ENCODE results near the gene PARK7.

PARK7 gene

DNA sequence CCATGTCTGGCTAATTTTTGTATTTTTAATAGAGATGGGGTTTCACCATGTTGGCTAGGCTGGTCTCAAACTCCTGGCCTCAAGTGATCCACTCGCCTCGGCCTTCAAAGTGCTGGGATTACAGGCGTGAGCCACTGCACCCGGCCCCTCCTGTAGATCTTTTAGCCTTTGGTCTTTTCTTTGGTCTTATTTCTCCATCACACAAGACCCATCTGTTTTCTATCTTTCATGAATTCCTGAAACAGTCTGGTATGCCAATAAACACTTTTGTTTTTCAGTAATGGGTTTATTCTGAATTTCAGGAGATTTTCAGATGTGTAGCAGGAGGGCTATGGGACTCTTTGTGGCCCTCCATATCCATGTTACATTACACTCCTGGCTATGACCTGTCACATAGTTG, 41.4 kb downstream of the PARK7 start:
- H3K4me2 ChIP-seq (ENCODE audit: low read depth, low read length, poor library complexity, severe bottlenecking) = no peak overlapping the region
- TF ChIP-seq, protein P1, sequence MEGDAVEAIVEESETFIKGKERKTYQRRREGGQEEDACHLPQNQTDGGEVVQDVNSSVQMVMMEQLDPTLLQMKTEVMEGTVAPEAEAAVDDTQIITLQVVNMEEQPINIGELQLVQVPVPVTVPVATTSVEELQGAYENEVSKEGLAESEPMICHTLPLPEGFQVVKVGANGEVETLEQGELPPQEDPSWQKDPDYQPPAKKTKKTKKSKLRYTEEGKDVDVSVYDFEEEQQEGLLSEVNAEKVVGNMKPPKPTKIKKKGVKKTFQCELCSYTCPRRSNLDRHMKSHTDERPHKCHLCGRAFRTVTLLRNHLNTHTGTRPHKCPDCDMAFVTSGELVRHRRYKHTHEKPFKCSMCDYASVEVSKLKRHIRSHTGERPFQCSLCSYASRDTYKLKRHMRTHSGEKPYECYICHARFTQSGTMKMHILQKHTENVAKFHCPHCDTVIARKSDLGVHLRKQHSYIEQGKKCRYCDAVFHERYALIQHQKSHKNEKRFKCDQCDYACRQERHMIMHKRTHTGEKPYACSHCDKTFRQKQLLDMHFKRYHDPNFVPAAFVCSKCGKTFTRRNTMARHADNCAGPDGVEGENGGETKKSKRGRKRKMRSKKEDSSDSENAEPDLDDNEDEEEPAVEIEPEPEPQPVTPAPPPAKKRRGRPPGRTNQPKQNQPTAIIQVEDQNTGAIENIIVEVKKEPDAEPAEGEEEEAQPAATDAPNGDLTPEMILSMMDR (IDR thresholded peaks at IDR 0.05; ENCODE audit: insufficient read depth, low read length, poor library complexity, severe bottlenecking) = no peak
- TF ChIP-seq EZH2phosphoT487 (conservative IDR thresholded peaks at IDR 0.05; ENCODE audit: low read length) = no peak
- H3K9ac ChIP-seq (ENCODE audit: low read length) = no peak overlapping the region
- H2AFZ ChIP-seq (ENCODE audit: low read depth, low read length, severe bottlenecking) = no peak overlapping the region
- H3K9me2 ChIP-seq (replicated peaks; ENCODE audit: insufficient read depth, low read length) = no peaks in the 10 kb centered on the region
- H3K27me3 ChIP-seq (ENCODE audit: low read length) = no peaks in the 10 kb centered on the region
- no peaks in the 10 kb centered on the region for H3K36me3 ChIP-seq (ENCODE audit: low read length)
- no peak overlapping the region for H3K27ac ChIP-seq (ENCODE audit: low read depth, low read length)
- H3K79me2 ChIP-seq (ENCODE audit: insufficient read depth, low read length) = no peaks in the 10 kb centered on the region
- no peaks in the 10 kb centered on the region for H3F3A ChIP-seq (ENCODE audit: insufficient read depth)
- no peak overlapping the region for H3K4me3 ChIP-seq (ENCODE audit: insufficient read depth, low read length, poor library complexity, severe bottlenecking)
- no peaks in the 10 kb centered on the region for H3K9me3 ChIP-seq (ENCODE audit: insufficient read depth, low read length)
- no peaks in the 10 kb centered on the region for H4K20me1 ChIP-seq (ENCODE audit: low read depth, low read length)

DNA sequence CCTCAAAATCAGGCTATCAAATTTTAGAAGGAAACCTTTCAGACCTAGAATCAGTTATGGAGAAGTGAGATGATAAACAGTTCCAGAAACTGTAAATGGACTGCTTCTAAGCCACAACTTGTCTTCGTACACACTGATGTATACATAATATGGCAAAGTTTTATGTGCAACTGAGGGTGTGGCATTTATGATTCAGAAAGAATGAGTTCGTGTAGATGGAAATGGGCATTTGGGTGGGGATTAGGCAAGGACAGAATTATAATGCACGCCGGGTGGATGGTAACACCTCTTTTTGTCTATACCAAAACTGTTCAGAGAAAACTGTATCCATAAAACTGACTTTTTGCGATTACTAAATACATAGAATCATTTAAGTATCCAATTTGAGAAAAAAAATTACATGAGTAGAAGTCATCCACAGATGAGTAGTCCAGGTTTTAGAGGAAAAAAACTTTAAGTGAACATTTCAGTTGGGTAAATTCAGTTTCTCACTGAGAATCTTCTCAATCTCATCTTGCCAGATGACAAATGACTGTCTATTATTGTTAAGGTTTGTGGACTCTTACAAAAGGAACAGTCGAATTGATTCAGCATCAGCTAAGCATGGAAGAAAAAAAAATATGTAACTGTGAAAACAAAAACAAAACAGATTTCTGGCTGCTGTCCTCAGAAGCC, 42.1 kb downstream of the PARK7 start:
- Histone ChIP-seq H3K36me3 (ENCODE audit: low read length) (no peaks in the 10 kb centered on the region), H3K9me3 (ENCODE audit: insufficient read depth, low read length) (no peaks in the 10 kb centered on the region), H3F3A (ENCODE audit: insufficient read depth) (no peaks in the 10 kb centered on the region), H2AFZ (ENCODE audit: low read depth, low read length, severe bottlenecking) (no peak overlapping the region), H3K4me3 (ENCODE audit: insufficient read depth, low read length, poor library complexity, severe bottlenecking) (no peak overlapping the region), H3K27ac (ENCODE audit: low read depth, low read length) (no peak overlapping the region), H3K9me2 (replicated peaks; ENCODE audit: insufficient read depth, low read length) (no peaks in the 10 kb centered on the region), H3K9ac (ENCODE audit: low read length) (no peak overlapping the region), H3K27me3 (ENCODE audit: low read length) (no peaks in the 10 kb centered on the region), H4K20me1 (ENCODE audit: low read depth, low read length) (no peaks in the 10 kb centered on the region), H3K79me2 (ENCODE audit: insufficient read depth, low read length) (no peaks in the 10 kb centered on the region), H3K4me2 (ENCODE audit: low read depth, low read length, poor library complexity, severe bottlenecking) (no peak overlapping the region)
- TF ChIP-seq, protein P1 (IDR thresholded peaks at IDR 0.05; ENCODE audit: insufficient read depth, low read length, poor library complexity, severe bottlenecking) = no peak
- TF ChIP-seq EZH2phosphoT487 (conservative IDR thresholded peaks at IDR 0.05; ENCODE audit: low read length) = no peak

DNA sequence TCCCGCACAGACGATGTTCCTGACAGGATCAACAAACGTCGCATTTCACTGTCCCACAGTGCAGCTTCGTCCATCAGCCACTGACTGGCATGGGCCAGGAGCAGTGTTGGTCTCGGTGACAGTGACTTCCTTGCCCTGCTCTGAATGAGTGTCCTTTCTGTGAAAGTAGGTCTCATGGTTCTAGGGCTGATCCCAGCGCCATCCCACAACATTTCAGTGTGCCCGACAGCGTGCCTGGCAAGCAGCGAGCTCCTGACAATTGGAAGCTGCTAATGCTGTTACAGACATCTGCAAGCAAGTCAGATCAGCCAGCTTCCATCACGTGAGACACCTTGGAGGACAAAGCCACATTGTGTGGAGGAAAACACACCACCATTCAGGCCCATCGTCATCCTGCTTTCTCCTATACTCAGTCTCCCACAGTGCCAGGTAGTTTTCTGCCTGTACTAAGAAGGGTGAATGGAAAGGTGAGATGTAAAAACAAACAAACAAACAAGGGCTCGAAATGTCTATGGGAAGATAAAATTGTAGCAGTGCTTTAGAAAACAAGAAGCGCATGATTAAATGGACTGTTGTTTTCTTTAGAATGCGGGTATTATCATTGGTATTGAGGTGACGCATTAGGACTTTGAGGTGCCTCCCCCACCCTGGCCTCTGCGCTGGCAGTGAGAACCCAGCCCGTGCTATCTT, 42.7 kb downstream of the PARK7 start:
- Histone ChIP-seq H3K27me3 (ENCODE audit: low read length) (no peaks in the 10 kb centered on the region), H3K4me3 (ENCODE audit: insufficient read depth, low read length, poor library complexity, severe bottlenecking) (no peak overlapping the region), H3K27ac (ENCODE audit: low read depth, low read length) (no peak overlapping the region), H3F3A (ENCODE audit: insufficient read depth) (no peaks in the 10 kb centered on the region), H3K79me2 (ENCODE audit: insufficient read depth, low read length) (no peaks in the 10 kb centered on the region), H4K20me1 (ENCODE audit: low read depth, low read length) (no peaks in the 10 kb centered on the region), H3K4me2 (ENCODE audit: low read depth, low read length, poor library complexity, severe bottlenecking) (no peak overlapping the region), H3K9me3 (ENCODE audit: insufficient read depth, low read length) (no peaks in the 10 kb centered on the region), H2AFZ (ENCODE audit: low read depth, low read length, severe bottlenecking) (no peak overlapping the region), H3K9me2 (replicated peaks; ENCODE audit: insufficient read depth, low read length) (no peaks in the 10 kb centered on the region), H3K9ac (ENCODE audit: low read length) (no peak overlapping the region), H3K36me3 (ENCODE audit: low read length) (no peaks in the 10 kb centered on the region)
- TF ChIP-seq, protein P1 (IDR thresholded peaks at IDR 0.05; ENCODE audit: insufficient read depth, low read length, poor library complexity, severe bottlenecking) = no peak
- no peak for TF ChIP-seq EZH2phosphoT487 (conservative IDR thresholded peaks at IDR 0.05; ENCODE audit: low read length)

Measured in SU-DHL-6 (cell line).